Fibroblast of lung (primary cell): ENCODE measurements around the gene ZNF563. TPM values are rescaled to one million over a fixed set of nuclear protein-coding genes. Genes with fewer than 3 reads are reported as not detected.

Experiments used
- DNase-seq, 2 donors: peaks; one replicate each; pipeline versions ENCODE4 v3.0.0 to v3.0.0-alpha.2; 2010; ENCODE audit warnings: low read depth in 2 of 2
- H2AFZ ChIP-seq: 2 replicates; pipeline ENCODE4 v1.5.1; 2012; ENCODE audit warnings: low read length, control low read depth, inconsistent platforms
- H3K27ac ChIP-seq: 2 replicates; pipeline ENCODE4 v1.5.1; 2011; ENCODE audit warnings: low read length, control low read depth; ENCODE audit not compliant: insufficient read depth
- H3K27me3 ChIP-seq: 2 replicates; pipeline ENCODE4 v1.5.1; 2011; ENCODE audit warnings: mild to moderate bottlenecking, low read length; ENCODE audit not compliant: control insufficient read depth, insufficient read depth
- H3K36me3 ChIP-seq: 2 replicates; pipeline ENCODE4 v1.5.1; 2011; ENCODE audit warnings: low read length; ENCODE audit not compliant: control insufficient read depth, insufficient read depth
- H3K4me1 ChIP-seq: 2 replicates; pipeline ENCODE4 v1.5.1; 2011; ENCODE audit warnings: low read length; ENCODE audit not compliant: control insufficient read depth, insufficient read depth; ENCODE audit errors: extremely low read depth
- H3K4me2 ChIP-seq: 2 replicates; pipeline ENCODE4 v1.5.1; 2011; ENCODE audit warnings: low read length, control low read depth; ENCODE audit not compliant: insufficient read depth; ENCODE audit errors: extremely low read depth
- H3K4me3 ChIP-seq, 4 experiments: fragments of 200-600 bp in 1 of 4; sonication (generic) in 1 of 4; replicated peaks in 1 of 4; 2 replicates each; pipeline ENCODE4 v1.5.1; 2011 to 2016; ENCODE audit warnings: low read length in 4 of 4, low read depth in 3 of 4, mild to moderate bottlenecking in 3 of 4, control low read depth in 2 of 4, inconsistent platforms in 1 of 4, mixed read lengths in 1 of 4; ENCODE audit not compliant: insufficient read depth in 1 of 4; ENCODE audit errors: control extremely low read depth in 1 of 4
- H3K79me2 ChIP-seq: 2 replicates; pipeline ENCODE4 v1.5.1; 2012; ENCODE audit warnings: mild to moderate bottlenecking, low read length, inconsistent platforms; ENCODE audit not compliant: control insufficient read depth, insufficient read depth
- H3K9ac ChIP-seq: 2 replicates; pipeline ENCODE4 v1.5.1; 2011; ENCODE audit warnings: mild to moderate bottlenecking, low read length, control low read depth; ENCODE audit not compliant: insufficient read depth
- H3K9me3 ChIP-seq: 2 replicates; pipeline ENCODE4 v1.5.1; 2012; ENCODE audit warnings: low read depth, low read length; ENCODE audit not compliant: control insufficient read depth, insufficient read depth
- H4K20me1 ChIP-seq: 2 replicates; pipeline ENCODE4 v1.5.1; 2011; ENCODE audit warnings: low read length; ENCODE audit not compliant: control insufficient read depth, insufficient read depth; ENCODE audit errors: extremely low read depth
- EZH2 ChIP-seq: IDR thresholded peaks from 2 replicates; pipeline ENCODE4 v1.5.1; 2012; ENCODE audit warnings: low read length, control low read depth, mild to moderate bottlenecking; ENCODE audit errors: missing control alignments
- polyA minus RNA-seq: library from RNA; depleted of rRNA, polyadenylated mRNA; stranded (reverse); fragments of >200 nt; gene quantifications from 2 replicates; pipeline ENCODE4 v1.2.3, GENCODE V29; 2011; ENCODE audit warnings: low replicate concordance
- polyA plus RNA-seq, 2 donors: library from polyadenylated mRNA; depleted of rRNA in 1 of 2; stranded (reverse) in 1 of 2; unstranded in 1 of 2; fragments of >200 nt; gene quantifications; 2 replicates each; pipeline ENCODE4 v1.2.1, GENCODE V29; 2011 to 2012; ENCODE audit warnings: missing spikeins in 1 of 2
- total RNA-seq: library from RNA; depleted of rRNA; stranded (reverse); fragments of >200 nt; gene quantifications from 2 replicates; pipeline ENCODE4 v1.2.1, GENCODE V29; 2014
- TF ChIP-seq, protein P1 (sequence below), 2 donors: IDR thresholded peaks in 1 of 2; conservative IDR thresholded peaks in 1 of 2; 1 replicate in 1 of 2; 2 replicates in 1 of 2; pipeline ENCODE4 v1.5.1; 2011 to 2012; ENCODE audit warnings: low read length in 2 of 2, control low read depth in 1 of 2, inconsistent platforms in 1 of 2, low read depth in 1 of 2, mild to moderate bottlenecking in 1 of 2

ZNF563 gene
- total RNA-seq (3.1 and 5.3 TPM in 2 replicates), polyA plus RNA-seq (2.1 and 2.4 TPM in 2 replicates), polyA minus RNA-seq (not detected in 2 replicates)
- polyA plus RNA-seq (2012) = 1.4 and 1.8 TPM in 2 replicates

DNA sequence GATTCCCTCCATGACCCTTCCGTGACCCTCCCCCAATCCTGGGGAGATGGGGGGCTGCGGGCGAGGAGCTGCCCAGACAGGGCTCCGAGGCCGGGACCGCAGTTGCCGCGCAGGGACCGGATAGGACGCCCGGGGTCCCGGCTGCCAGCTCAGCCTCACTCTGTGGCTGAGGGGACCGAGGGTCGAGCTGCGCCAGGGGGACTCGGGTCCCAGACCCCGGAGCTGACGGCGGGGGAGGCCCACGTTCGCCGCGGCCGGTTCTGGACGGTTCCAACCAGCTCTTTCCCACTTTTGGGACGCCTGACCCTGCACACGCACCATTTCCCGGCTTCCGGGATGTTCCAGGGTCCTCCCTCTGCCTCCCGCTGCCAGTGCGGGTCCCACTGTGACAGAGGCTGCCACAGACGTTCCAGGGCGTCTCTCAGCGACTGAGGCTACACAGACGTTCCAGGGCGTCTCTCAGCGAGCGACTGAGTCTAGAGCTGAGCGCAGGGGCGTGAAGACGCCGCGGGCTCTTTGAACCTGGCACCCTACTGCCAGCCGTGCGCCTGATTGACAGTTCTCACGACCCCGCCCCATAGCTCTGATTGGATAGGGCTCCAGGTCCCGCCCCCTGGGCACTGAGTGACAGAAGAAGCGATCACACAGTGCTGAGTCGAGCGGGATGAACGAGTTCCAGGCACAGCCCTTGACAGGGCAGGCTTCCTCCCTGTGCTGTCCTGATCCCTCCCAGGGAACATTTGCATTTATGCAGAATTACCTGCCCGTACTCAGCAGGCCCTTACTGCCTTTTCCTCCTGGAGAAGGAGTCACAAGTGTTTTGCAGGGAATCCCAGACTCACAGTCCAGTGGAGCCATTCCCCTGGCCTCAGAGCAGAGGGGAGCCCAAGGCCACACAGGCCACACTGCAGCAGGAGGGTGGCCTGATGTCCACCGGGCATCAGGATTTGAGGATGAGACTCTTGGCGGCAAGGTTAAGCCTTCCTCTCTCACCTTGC, at the start of gene ZNF563:
Gene ZNF563, minus strand, starts transcription at position 472 of the 998 bp plus-strand sequence. Its CDS starts 151 bp downstream, at position 321.
- Histone ChIP-seq H3K9ac (peak within 1 kb of the TSS; percentile 76), H3K27me3 (no peaks in the 10 kb centered on the region)

DNA sequence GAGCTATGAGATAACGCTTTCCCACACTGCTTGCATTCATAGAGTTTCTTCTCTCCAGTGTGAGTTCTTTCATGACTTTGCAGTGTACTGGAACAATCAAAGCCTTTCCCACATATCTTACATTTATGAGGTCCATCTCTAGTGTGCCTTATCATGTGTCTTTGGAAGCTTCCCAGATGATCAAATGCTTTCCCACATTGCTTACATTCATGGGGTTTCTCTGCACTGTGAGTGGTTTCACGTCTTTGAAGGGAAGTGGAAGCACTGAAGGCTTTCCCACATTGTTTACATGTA, 47.0 kb upstream of the ZNF563 start:
- no peak overlapping the region for H3K4me3 ChIP-seq
- no peaks in the 10 kb centered on the region for H3K36me3 ChIP-seq
- H3K27ac ChIP-seq = no peak overlapping the region
- TF ChIP-seq, protein P1, sequence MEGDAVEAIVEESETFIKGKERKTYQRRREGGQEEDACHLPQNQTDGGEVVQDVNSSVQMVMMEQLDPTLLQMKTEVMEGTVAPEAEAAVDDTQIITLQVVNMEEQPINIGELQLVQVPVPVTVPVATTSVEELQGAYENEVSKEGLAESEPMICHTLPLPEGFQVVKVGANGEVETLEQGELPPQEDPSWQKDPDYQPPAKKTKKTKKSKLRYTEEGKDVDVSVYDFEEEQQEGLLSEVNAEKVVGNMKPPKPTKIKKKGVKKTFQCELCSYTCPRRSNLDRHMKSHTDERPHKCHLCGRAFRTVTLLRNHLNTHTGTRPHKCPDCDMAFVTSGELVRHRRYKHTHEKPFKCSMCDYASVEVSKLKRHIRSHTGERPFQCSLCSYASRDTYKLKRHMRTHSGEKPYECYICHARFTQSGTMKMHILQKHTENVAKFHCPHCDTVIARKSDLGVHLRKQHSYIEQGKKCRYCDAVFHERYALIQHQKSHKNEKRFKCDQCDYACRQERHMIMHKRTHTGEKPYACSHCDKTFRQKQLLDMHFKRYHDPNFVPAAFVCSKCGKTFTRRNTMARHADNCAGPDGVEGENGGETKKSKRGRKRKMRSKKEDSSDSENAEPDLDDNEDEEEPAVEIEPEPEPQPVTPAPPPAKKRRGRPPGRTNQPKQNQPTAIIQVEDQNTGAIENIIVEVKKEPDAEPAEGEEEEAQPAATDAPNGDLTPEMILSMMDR (conservative IDR thresholded peaks at IDR 0.05 in 1 of 2, IDR thresholded peaks at IDR 0.05 in 1 of 2; ENCODE audit: low read depth in 1 of 2, low read length in 2 of 2) = no peak
- TF ChIP-seq EZH2 = no peak
- DNase-seq = no peak
- H3K27me3 ChIP-seq = no peaks in the 10 kb centered on the region
- H3K79me2 ChIP-seq = no peaks in the 10 kb centered on the region
- H3K4me2 ChIP-seq = no peak overlapping the region
- H4K20me1 ChIP-seq = no peaks in the 10 kb centered on the region
- no peak overlapping the region for H2AFZ ChIP-seq
- H3K4me1 ChIP-seq = no peaks in the 10 kb centered on the region
- H3K9ac ChIP-seq = no peak overlapping the region
- H3K9me3 ChIP-seq = no peaks in the 10 kb centered on the region

More for the DNA sequence above, at the start of gene ZNF563:
- Histone ChIP-seq H3K36me3 (no peaks in the 10 kb centered on the region), H3K4me1 (peaks cover 6% of the 10 kb centered on the region), H3K27ac (peak within 1 kb of the TSS; percentile 77), H3K79me2 (no peaks in the 10 kb centered on the region), H3K9me3 (no peaks in the 10 kb centered on the region), H3K4me3 (peak within 1 kb of the TSS; percentile 70 to 94 (median 83)), H2AFZ (peak within 1 kb of the TSS; percentile 99), H3K4me2 (peak within 1 kb of the TSS; percentile 96), H4K20me1 (no peaks in the 10 kb centered on the region)
- TF ChIP-seq EZH2 = no peak
- TF ChIP-seq, protein P1 (conservative IDR thresholded peaks at IDR 0.05 in 1 of 2, IDR thresholded peaks at IDR 0.05 in 1 of 2; ENCODE audit: low read depth in 1 of 2, low read length in 2 of 2) = no peak
- DNase-seq = peak; percentile 87 to 91

DNA sequence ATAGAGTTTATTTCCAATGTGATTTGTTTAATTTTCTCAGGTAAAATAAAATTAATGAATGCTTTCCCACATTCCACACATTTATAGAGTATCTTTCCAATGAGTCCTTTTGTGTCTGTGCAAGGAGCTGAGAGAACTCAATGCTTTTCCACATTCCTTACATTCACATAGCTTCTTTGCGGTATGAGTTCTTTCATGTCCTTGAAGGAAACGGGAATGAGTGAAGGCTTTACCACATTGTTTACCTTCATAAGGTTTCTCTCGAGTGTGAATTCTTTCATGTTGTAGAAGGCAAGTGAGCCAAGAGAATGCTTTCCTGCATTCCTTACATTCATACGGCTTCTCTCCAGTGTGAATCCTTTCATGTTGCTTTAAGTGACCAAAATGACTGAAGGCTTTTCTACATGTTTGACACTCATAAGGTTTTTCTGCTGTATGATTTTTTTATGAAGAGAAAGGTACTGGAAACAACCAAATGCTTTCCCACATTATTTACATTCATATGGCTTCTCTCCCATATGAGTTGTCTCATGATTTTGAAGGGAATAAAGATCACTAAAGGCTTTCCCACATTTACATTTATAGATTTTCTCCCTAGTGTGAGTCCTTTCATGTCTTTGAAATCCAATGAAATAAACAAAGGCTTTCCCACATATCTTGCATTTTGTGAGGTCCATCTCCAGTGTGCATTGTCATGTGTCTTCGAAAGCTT, 46.5 kb upstream of the ZNF563 start:
- H4K20me1 ChIP-seq = no peaks in the 10 kb centered on the region
- H2AFZ ChIP-seq = no peak overlapping the region
- no peaks in the 10 kb centered on the region for H3K4me1 ChIP-seq
- no peak overlapping the region for H3K9ac ChIP-seq
- H3K9me3 ChIP-seq = no peaks in the 10 kb centered on the region
- no peak overlapping the region for H3K27ac ChIP-seq
- no peak overlapping the region for H3K4me2 ChIP-seq
- no peak for DNase-seq
- H3K36me3 ChIP-seq = no peaks in the 10 kb centered on the region
- TF ChIP-seq EZH2 = no peak
- TF ChIP-seq, protein P1 (conservative IDR thresholded peaks at IDR 0.05 in 1 of 2, IDR thresholded peaks at IDR 0.05 in 1 of 2; ENCODE audit: low read depth in 1 of 2, low read length in 2 of 2) = no peak
- H3K4me3 ChIP-seq = no peak overlapping the region
- H3K27me3 ChIP-seq = no peaks in the 10 kb centered on the region
- no peaks in the 10 kb centered on the region for H3K79me2 ChIP-seq
